HL-60/S4 treated with retinoic acid at 250 ng/mL for 4 days and 3 days (cell line): Measurements from ENCODE around the gene S1PR5.
"Not testable (repeated sequence)": the region's sequence is repeated elsewhere in the genome, so short reads cannot be mapped to it uniquely, and the experiment has no call there.

Source experiments
- in situ Hi-C: fragments of 300-500 bp; cut with MboI; formaldehyde crosslinking; loops from 2 replicates; pipeline ENCODE4 v1.7.0; 2022; ENCODE audit warnings: low sequenced_read_pairs

S1PR5 gene, protein sequence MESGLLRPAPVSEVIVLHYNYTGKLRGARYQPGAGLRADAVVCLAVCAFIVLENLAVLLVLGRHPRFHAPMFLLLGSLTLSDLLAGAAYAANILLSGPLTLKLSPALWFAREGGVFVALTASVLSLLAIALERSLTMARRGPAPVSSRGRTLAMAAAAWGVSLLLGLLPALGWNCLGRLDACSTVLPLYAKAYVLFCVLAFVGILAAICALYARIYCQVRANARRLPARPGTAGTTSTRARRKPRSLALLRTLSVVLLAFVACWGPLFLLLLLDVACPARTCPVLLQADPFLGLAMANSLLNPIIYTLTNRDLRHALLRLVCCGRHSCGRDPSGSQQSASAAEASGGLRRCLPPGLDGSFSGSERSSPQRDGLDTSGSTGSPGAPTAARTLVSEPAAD

DNA sequence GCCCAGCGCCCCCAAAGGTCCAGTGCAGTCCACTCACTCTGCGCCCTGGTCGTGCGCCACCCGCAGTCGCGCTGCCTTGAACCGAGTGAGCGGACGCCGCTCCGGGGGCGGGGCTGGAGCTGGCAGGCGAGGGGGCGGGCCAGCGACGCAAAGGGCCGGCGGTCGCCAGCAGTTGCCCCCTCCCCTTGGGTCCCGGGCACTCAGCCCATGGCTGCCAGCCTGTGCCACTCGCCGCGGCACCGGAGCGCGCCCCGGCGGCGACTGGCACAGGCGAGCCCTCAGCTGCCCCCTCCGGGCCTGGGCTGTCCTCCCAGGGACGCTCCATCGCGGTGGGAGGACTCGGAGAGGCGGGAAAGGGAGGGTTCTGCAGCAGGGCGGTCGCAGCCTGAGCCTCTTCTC lies at the start of gene S1PR5:
S1PR5 (minus strand) TSS at position 87 of the 399 bp plus-strand sequence. CDS start 2,436 bp downstream, outside the sequence.
- in situ Hi-C loops, result no loop called here

GRCh38 chr19:10566658-10567410 lies 49.6 kb upstream of the S1PR5 start:
- in situ Hi-C loops, result no loop called here

DNA sequence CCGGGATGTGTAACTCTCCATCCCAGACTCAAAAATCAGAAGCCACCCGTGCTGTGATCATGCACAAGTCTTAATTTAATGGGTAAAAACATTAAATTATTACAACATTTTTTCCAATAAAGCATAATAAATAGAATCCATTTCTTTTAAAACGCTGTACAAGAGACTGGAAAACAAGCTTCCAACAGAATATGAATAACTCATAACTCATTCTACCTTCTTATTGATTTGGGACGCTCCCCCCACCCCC lies 49.1 kb upstream of the S1PR5 start:
- in situ Hi-C loops, result no loop called here

- in situ Hi-C loops, result no loop called here
These were observed 48.5 kb upstream of the S1PR5 start, which contains the start of gene KRI1 for GRCh38 chr19:10565567-10566407. Gene KRI1, minus strand, starts transcription at chr19:10566010. Its CDS starts 11 bp downstream, at chr19:10565999.

- in situ Hi-C loops, result no loop called here
These were observed 47.9 kb upstream of the S1PR5 start for GRCh38 chr19:10565028-10565566.

DNA sequence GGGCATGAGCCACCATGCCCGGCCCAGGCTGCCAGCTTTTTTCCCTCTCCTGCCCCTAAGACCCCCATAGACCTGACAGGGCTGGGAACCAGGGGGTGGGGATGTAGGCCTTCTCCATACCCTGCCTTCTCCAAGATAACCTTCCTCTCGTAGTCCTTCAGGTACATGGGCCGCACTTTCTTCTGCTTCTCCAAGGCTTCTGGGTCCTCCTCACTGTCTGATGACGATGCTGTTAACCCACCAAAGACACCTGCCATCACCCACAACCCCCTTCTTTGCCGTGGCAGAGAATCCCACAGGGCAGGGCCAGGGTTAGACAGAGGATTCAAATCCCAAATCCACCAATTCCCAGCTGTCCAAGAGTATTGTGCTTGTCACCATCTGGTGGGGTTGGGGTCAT lies 45.4 kb upstream of the S1PR5 start:
- in situ Hi-C loops, result no loop called here

GRCh38 chr19:10560154-10560553 lies 42.9 kb upstream of the S1PR5 start:
- in situ Hi-C loops, result no loop called here

- in situ Hi-C loops, result no loop called here
These were observed 40.5 kb upstream of the S1PR5 start for GRCh38 chr19:10557603-10558197.

GRCh38 chr19:10555610-10555973 lies 38.3 kb upstream of the S1PR5 start:
- in situ Hi-C loops, result no loop called here

GRCh38 chr19:10554760-10555609 lies 37.7 kb upstream of the S1PR5 start:
- in situ Hi-C loops, result no loop called here

DNA sequence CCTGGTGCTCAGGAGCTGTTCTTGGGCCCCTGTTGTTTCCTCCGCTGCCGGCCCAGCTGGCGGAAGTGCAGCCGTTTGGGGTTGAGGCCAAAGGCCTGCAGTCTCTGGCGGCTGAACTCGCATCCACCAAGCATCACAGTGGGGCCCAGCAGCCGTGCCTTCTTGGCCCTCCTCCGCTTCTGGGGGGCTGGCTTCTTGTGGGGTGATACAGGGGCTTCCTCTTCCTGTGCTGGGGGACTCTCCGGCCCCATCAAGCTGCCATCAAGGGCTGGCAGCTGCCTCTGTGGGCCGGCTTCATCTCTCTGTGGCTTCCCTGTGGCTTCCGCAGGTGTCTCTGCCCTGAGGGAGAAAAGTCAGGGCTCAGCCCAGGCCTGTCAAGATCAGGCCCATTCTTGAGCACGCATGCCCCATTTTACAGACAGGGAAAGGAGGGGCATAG lies 36.7 kb upstream of the S1PR5 start:
- in situ Hi-C loops, result no loop called here

DNA sequence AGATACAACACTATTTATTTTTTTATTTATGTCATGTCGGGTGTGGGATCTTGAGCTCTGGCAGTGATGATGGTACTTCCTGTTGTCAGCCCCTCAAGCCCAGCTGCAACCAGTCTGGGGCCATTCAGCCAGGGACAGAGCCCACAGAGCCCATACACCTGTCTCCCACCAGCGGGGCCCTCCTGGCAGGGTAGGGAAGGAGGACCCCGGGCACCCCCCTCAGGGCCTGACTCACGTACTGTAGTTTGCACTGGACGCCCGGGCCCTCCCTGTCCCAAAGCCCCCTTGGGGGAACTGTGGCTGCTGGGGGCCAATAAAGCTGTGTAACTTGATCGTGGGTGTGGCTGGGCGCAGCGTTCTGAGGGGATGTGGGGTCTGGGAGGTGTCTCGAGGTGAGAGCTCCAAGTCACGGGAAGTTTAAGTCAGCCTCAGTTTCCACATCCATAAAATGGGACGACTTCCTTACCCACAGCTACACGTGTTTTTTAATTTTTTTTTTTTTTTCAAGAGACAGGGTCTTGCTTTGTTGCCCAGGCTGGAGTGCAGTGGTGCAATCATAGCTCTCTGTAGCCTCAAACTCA lies 35.9 kb upstream of the S1PR5 start:
- in situ Hi-C loops, result no loop called here

DNA sequence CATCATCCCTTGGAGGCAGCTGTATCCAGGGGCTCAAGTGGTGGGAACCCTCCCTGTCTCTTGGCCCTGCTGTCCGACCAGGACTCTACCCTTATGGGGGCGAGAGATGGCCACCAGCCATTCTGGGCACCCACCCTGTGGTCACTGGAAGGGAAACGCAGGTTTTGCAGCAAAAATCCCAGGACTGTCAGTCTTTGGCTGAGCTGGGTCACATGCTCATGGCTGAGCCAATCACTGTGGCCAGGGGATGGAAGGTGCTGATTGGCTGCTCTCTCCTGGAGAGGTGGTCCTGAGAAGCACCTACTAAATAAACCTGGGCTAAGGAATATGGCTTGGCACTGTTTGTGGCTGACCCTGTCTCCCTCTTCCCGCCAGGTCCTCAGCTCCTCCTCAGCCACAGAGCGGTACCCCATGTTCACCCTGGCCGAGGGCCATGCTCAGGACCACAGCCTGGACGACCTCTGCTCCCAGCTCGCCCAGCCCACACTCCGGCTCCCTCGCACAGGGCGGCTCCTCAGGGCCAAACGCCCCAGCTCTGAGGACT lies 35.3 kb upstream of the S1PR5 start:
- in situ Hi-C loops, result no loop called here

- in situ Hi-C loops, result no loop called here
These were observed 34.6 kb upstream of the S1PR5 start for GRCh38 chr19:10551698-10552301.

DNA sequence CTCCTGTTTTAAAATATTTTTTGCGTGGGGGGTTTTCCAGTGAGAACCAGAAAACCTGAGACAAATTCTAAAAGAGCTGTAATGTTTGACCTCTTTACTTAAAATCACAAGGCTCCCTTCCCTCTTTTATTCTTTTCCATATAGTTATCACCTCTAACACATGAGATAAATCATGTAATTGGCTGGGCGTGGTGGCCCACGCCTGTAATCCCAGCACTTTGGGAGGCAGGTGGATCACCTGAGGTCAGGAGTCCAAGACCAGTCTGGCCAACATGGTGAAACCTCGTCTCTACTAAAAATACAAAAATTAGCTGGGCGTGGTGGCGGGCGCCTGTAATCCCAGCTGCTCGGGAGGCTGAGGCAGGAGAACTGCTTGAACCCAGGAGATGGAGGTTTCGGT lies 33.8 kb upstream of the S1PR5 start:
- in situ Hi-C loops, result not testable (repeated sequence)

DNA sequence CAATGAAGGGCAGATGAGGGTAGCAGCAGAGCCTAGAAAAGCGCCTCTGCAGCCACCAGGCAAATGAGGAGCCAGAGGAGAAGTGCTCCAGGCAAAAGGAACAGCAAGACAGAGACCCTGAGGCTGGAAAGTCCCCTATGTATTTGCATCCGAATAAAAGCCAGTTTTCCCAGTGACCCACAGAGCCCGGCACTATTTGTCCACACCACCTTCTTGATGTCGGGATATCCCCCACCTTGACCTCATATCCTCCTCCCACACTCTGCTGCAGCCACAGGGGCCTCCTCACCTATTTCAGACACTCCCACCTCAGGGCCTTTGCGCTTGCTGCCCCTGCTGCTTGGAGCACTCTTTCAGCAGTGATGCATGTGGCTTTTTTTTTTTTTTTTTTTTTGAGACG lies 33.1 kb upstream of the S1PR5 start:
- in situ Hi-C loops, result no loop called here

DNA sequence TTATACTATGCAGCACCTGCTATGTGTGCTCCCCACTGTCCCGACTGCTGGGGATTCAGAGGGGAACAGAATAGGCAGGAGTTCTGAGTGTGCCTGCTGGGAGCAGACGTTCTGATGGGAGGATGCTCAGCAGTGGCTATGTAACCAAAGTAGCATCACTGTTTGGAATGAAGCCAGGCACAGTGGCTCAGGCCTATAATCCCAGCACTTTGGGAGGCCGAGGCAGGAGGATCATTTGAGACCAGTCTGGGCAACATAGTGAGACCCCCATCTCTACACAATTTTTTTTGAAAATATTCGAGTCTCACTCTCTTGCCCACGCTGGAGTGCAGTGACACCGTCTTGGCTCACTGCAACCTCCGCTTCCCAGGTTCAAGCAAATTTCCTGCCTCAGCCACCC lies 32.5 kb upstream of the S1PR5 start:
- in situ Hi-C loops, result no loop called here

- in situ Hi-C loops, result no loop called here
These were observed 31.6 kb upstream of the S1PR5 start for GRCh38 chr19:10548746-10549276.

- in situ Hi-C loops, result no loop called here
These were observed 29.6 kb upstream of the S1PR5 start for GRCh38 chr19:10546817-10547216.
